CD8-positive, alpha-beta memory T cell (primary cell): ENCODE data around the gene FAM124B. TPM values are rescaled to one million over a fixed set of nuclear protein-coding genes. Genes with fewer than 3 reads are reported as not detected.
A peak's percentile ranks its signal among the peaks of the same experiment; 100 is the strongest.

ENCODE experiments used
- CTCF ChIA-PET: fragments of 350-600 bp; sonication (Branson Sonifier 250); formaldehyde crosslinking; loops from one replicate; lab custom pipeline; 2021; ENCODE audit warnings: antibody characterized with exemption; lab: Charles Lee
- POLR2A ChIA-PET: fragments of 350-600 bp; sonication (Branson Sonifier 250); formaldehyde crosslinking; loops from one replicate; lab custom pipeline; 2021; ENCODE audit warnings: antibody characterized with exemption; lab: Charles Lee
- DNase-seq, 5 donors: peaks; one replicate each; pipeline versions ENCODE4 v3.0.0 to v3.0.0-alpha.2; 2020 to 2022; ENCODE audit warnings: mixed read lengths in 1 of 5
- H3K27ac ChIP-seq: one replicate; pipeline ENCODE4 v1.7.0; 2013; ENCODE audit warnings: low read depth, mild to moderate bottlenecking, low read length, moderate library complexity
- H3K27me3 ChIP-seq: 2 replicates; pipeline ENCODE4 v1.7.0; 2013; ENCODE audit warnings: low read length, mild to moderate bottlenecking; ENCODE audit not compliant: insufficient read depth, poor library complexity, severe bottlenecking
- H3K36me3 ChIP-seq: 2 replicates; pipeline ENCODE4 v1.7.0; 2013; ENCODE audit warnings: mild to moderate bottlenecking, low read length, moderate library complexity; ENCODE audit not compliant: insufficient read depth
- H3K4me1 ChIP-seq: 2 replicates; pipeline ENCODE4 v1.7.0; 2013; ENCODE audit warnings: mild to moderate bottlenecking, low read length, moderate library complexity; ENCODE audit not compliant: insufficient read depth
- H3K4me3 ChIP-seq: 2 replicates; pipeline ENCODE4 v1.7.0; 2013; ENCODE audit warnings: mild to moderate bottlenecking, low read length
- H3K9me3 ChIP-seq: 2 replicates; pipeline ENCODE4 v1.7.0; 2013; ENCODE audit warnings: mild to moderate bottlenecking, low read length
- H3K27ac Mint-ChIP-seq, 8 donors: one replicate each; pipeline ENCODE4 v1.8.0; 2020 to 2021; ENCODE audit warnings: mixed read lengths in 8 of 8, mild to moderate bottlenecking in 6 of 8, inconsistent platforms in 3 of 8, moderate library complexity in 3 of 8
- H3K27me3 Mint-ChIP-seq, 2 donors: one replicate each; pipeline ENCODE4 v1.8.0; 2020 to 2021; ENCODE audit warnings: mixed read lengths in 2 of 2, mild to moderate bottlenecking in 1 of 2, moderate library complexity in 1 of 2
- H3K36me3 Mint-ChIP-seq, 3 donors: one replicate each; pipeline ENCODE4 v1.8.0; 2020 to 2021; ENCODE audit warnings: mixed read lengths in 3 of 3, inconsistent platforms in 1 of 3, mild to moderate bottlenecking in 1 of 3
- H3K4me1 Mint-ChIP-seq, 3 donors: one replicate each; pipeline ENCODE4 v1.8.0; 2020 to 2021; ENCODE audit warnings: mixed read lengths in 3 of 3, inconsistent platforms in 1 of 3, mild to moderate bottlenecking in 1 of 3
- H3K4me3 Mint-ChIP-seq, 7 donors: one replicate each; pipeline ENCODE4 v1.8.0; 2020 to 2021; ENCODE audit warnings: mixed read lengths in 7 of 7, mild to moderate bottlenecking in 6 of 7, moderate library complexity in 4 of 7, inconsistent platforms in 2 of 7
- H3K9me3 Mint-ChIP-seq, 5 donors: one replicate each; pipeline ENCODE4 v1.8.0; 2020 to 2022; ENCODE audit warnings: mixed read lengths in 5 of 5, mild to moderate bottlenecking in 3 of 5, moderate library complexity in 2 of 5, inconsistent platforms in 1 of 5
- polyA plus RNA-seq: library from polyadenylated mRNA; unstranded; fragments of 300-500 nt; fragmentation: Illumina TruSeq; gene quantifications from one replicate; pipeline ENCODE4 v1.2.3, GENCODE V29; 2021
- total RNA-seq, 2 experiments: library from RNA; stranded (reverse); gene quantifications; one replicate each; pipeline ENCODE4 v1.2.3, GENCODE V29; 2021

FAM124B gene
- total and polyA plus RNA-seq, 3 experiments from 2014 or later = not detected

GRCh38 chr2:224335991-224336390, 65.9 kb downstream of the FAM124B start:
- ChIA-PET POLR2A (no interaction called here), CTCF (no interaction called here)
- Mint-ChIP-seq H3K4me1 (no peaks in the 10 kb centered on the region), H3K36me3 (no peaks in the 10 kb centered on the region), H3K27ac (no peak overlapping the region), H3K27me3 (peaks cover 0 to 31% of the 10 kb centered on the region in 2 donors), H3K4me3 (no peak overlapping the region), H3K9me3 (peaks cover 0 to 1% (median 0%) of the 10 kb centered on the region in 5 donors)
- H3K27me3 ChIP-seq = no peaks in the 10 kb centered on the region
- no peak overlapping the region for H3K27ac ChIP-seq
- no peak for DNase-seq
- H3K36me3 ChIP-seq = no peaks in the 10 kb centered on the region
- no peak overlapping the region for H3K4me3 ChIP-seq
- no peaks in the 10 kb centered on the region for H3K9me3 ChIP-seq
- no peaks in the 10 kb centered on the region for H3K4me1 ChIP-seq

GRCh38 chr2:224334726-224335125, 67.2 kb downstream of the FAM124B start:
- no peak overlapping the region for H3K27ac ChIP-seq
- no peak overlapping the region for H3K4me3 ChIP-seq
- Mint-ChIP-seq H3K27ac (no peak overlapping the region), H3K4me3 (no peak overlapping the region), H3K36me3 (no peaks in the 10 kb centered on the region), H3K27me3 (peaks cover 0 to 39% of the 10 kb centered on the region in 2 donors), H3K4me1 (no peaks in the 10 kb centered on the region), H3K9me3 (peaks cover 0 to 1% (median 0%) of the 10 kb centered on the region in 5 donors)
- DNase-seq = no peak
- ChIA-PET CTCF (no interaction called here), POLR2A (no interaction called here)
- H3K4me1 ChIP-seq = no peaks in the 10 kb centered on the region
- no peaks in the 10 kb centered on the region for H3K27me3 ChIP-seq
- no peaks in the 10 kb centered on the region for H3K9me3 ChIP-seq
- H3K36me3 ChIP-seq = no peaks in the 10 kb centered on the region

- Mint-ChIP-seq H3K27me3 (peaks cover 0 to 46% of the 10 kb centered on the region in 2 donors), H3K36me3 (no peaks in the 10 kb centered on the region), H3K4me1 (no peaks in the 10 kb centered on the region), H3K27ac (no peak overlapping the region), H3K9me3 (peaks cover 0 to 1% (median 0%) of the 10 kb centered on the region in 5 donors), H3K4me3 (no peak overlapping the region)
- H3K27ac ChIP-seq = no peak overlapping the region
- H3K9me3 ChIP-seq = no peaks in the 10 kb centered on the region
- no peaks in the 10 kb centered on the region for H3K4me1 ChIP-seq
- ChIA-PET POLR2A (no interaction called here), CTCF (interaction anchor here (1.0 kb wide), 1 partner anchor 14 kb away, joined by 3 read pairs; no protein-coding TSS in a partner anchor)
- H3K27me3 ChIP-seq = no peaks in the 10 kb centered on the region
- DNase-seq = no peak
- H3K4me3 ChIP-seq = no peak overlapping the region
- no peaks in the 10 kb centered on the region for H3K36me3 ChIP-seq
Measured at GRCh38 chr2:224333726-224334482, 68.0 kb downstream of the FAM124B start.

- CTCF ChIA-PET = no interaction called here
- no peak for DNase-seq
- peak overlapping the region in 1 of 8 donors; percentile 24 for H3K27ac Mint-ChIP-seq
- no peaks in the 10 kb centered on the region for H3K9me3 ChIP-seq
- H3K9me3 Mint-ChIP-seq = peaks cover 0 to 3% (median 0%) of the 10 kb centered on the region in 5 donors
- H3K4me1 Mint-ChIP-seq = no peaks in the 10 kb centered on the region
- peaks cover 6 to 57% of the 10 kb centered on the region in 2 donors for H3K27me3 Mint-ChIP-seq
- no peaks in the 10 kb centered on the region for H3K4me1 ChIP-seq
- H3K36me3 ChIP-seq = no peaks in the 10 kb centered on the region
- POLR2A ChIA-PET = no interaction called here
- H3K4me3 Mint-ChIP-seq = no peak overlapping the region
- H3K4me3 ChIP-seq = no peak overlapping the region
- no peak overlapping the region for H3K27ac ChIP-seq
- no peaks in the 10 kb centered on the region for H3K27me3 ChIP-seq
- H3K36me3 Mint-ChIP-seq = no peaks in the 10 kb centered on the region
Measured at GRCh38 chr2:224331698-224332097, 70.2 kb downstream of the FAM124B start.

- no peaks in the 10 kb centered on the region for H3K36me3 Mint-ChIP-seq
- H3K27me3 Mint-ChIP-seq = peaks cover 6 to 49% of the 10 kb centered on the region in 2 donors
- Histone ChIP-seq H3K4me1 (no peaks in the 10 kb centered on the region), H3K4me3 (no peak overlapping the region), H3K27ac (no peak overlapping the region), H3K36me3 (no peaks in the 10 kb centered on the region), H3K9me3 (no peaks in the 10 kb centered on the region), H3K27me3 (no peaks in the 10 kb centered on the region)
- no peak for DNase-seq
- peaks cover 0 to 2% (median 0%) of the 10 kb centered on the region in 5 donors for H3K9me3 Mint-ChIP-seq
- no peak overlapping the region for H3K4me3 Mint-ChIP-seq
- ChIA-PET CTCF (no interaction called here), POLR2A (no interaction called here)
- no peak overlapping the region for H3K27ac Mint-ChIP-seq
- H3K4me1 Mint-ChIP-seq = no peaks in the 10 kb centered on the region
Measured at GRCh38 chr2:224328798-224329197, 73.1 kb downstream of the FAM124B start.

Other genes with a start within 250 kb of the FAM124B start
- gene CUL3, start 183.3 kb upstream of the FAM124B start, total RNA-seq = 100 to 1,000 TPM; 100 to 104 TPM
- 58.1 TPM for gene CUL3, start 183.3 kb upstream of the FAM124B start, polyA plus RNA-seq